GM08714 (cell line): ENCODE results near the gene IQSEC1.

Source experiments
- H3K4me3 ChIP-seq: fragments of 200-500 bp; sonication (Bioruptor generic); 2 replicates; pipeline ENCODE4 v1.5.1; 2014; ENCODE audit warnings: mild to moderate bottlenecking, low read length, inconsistent platforms
- ZNF274 ChIP-seq: IDR thresholded peaks from 2 replicates; pipeline ENCODE4 v1.6.1; 2012; ENCODE audit warnings: mild to moderate bottlenecking, low read depth, low read length

IQSEC1 gene

DNA sequence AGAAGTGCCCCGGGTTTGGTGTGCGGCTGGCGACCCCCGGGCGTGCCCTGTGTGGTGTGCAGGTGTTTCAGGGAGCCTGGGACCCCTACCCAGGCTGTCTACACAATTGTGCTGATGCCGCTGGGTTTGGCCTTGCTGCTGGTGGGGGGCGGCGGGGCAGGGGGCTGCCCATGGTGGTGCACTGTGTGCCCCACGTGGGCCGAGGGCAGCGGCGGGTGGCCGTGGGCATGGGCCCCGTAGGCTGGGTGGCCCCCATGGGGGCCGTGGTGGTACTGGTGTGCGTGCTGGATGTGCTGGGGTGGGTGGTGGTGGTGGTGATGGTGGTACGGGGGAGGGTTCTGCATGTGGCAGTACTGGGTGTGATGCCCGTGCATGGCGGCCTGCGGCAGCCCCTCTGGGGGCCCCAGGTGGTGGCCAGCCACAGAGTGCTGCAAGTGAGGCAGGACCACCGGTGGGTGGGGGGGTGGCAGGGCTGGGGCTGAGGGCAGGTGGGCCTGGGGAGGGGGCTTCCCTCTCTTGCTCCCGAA is 172.3 kb downstream of the IQSEC1 start:
- H3K4me3 ChIP-seq, result no peak overlapping the region
- no peak for TF ChIP-seq ZNF274

DNA sequence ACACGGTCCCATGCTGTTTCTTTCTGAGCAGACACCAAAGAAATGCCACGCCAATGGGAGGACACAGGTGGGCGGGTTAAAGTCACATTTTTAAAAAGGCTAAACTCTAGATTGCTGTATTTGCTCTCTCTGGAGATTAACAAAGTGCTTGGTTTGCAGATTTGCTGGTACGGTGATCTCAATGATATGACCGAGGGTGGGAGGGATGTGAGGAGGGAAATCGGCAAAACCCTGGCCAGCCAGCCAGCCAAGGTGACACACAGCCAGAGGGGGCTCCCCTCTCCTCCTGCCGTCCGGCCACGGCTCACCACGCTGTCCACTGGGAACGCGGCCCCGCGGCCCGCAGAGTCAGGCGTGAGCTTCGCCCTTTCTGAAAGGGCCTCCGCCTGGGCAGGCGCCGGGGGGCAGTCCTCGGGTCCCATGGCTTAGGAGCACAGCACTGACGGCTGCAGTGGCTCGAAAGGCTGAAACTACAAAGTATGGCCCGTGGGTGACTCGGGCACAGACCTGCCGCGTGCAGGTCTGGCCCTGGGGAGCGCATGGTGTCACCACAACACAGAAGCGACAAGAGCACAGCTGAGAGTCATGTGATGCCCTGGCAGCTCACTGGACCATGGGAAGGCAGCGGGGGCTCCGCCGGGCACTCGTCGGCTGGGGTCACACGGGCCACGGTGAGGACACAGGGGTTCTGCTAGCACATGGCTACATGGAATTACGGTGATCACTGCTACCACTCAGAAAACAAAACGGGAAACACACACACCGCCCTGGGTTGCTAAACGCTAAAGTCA is 174.1 kb downstream of the IQSEC1 start:
- no peak for TF ChIP-seq ZNF274
- no peak overlapping the region for H3K4me3 ChIP-seq

DNA sequence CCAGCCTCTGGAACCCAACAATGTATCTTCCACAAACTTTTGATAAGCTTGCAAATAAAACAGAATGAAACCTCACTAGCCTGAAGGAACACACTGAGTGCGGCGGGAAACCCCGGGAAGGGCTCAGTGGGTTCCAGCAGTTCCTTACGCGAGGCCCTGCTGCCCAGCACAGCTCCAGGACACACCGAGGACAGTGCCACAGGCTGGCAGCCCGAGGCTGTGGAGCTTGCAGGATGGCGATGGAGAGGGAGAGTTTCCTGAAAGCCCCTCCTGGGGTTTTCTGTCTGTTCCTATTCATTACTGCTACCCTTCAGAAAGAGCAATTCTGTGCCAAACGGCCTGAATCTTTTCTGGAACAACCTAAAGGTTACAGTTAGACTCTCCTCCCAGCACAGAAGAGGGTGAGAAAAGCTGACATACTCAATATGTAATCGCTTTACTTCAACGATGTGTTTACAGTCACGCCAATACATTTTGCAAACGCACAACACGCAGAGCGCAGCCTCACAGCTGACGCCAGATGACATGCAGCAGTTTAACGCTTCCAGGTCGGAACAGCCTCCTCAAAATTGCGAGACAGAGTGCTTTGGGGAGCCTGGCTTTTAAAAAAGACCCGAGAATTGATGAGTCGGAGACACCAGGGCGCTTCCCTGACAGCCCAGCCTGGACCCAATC is 174.8 kb downstream of the IQSEC1 start:
- H3K4me3 ChIP-seq, result no peak overlapping the region
- TF ChIP-seq ZNF274, result no peak

DNA sequence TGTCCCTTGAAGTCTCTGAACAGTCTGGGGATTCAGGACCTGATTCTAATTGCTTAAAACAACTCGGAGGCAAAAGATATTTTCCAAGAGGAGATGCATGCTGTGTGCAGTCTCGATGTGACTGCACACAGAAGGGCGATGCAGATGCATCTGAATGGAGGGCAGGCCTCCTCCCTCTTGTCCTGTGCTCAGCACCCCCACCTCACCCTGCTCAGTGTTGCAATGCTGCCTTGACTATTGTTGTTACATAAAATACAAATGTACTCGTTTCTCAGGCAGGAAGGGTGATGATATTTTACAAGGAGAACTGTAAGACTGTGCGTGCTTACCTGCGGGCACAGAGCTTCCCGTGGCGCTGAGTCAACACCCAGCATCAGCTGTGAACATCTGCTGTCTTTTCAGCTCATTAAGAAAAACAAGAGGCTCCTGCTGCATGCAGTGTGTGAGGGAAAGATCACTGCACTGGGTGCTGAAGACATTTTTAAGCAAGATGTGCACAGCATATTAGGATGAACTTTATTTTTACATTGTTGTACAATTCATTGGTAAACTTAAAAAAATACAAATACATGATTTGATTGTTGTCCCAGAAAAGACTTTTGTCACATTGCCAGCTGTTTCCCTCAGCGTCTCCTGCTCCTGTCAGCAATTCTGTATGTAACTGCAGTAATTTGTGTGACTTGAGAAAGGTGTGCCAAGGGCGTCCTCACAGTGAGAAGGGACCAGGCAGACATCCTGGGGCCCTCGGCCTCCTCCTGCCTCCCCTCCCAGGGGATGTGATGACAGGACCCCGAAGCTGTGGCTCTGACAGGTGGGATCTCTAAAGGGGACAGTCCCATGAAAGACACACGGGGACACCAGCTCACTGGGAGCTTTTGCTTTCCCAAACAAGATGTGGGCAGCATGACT is 175.6 kb downstream of the IQSEC1 start:
- no peak overlapping the region for H3K4me3 ChIP-seq
- no peak for TF ChIP-seq ZNF274

DNA sequence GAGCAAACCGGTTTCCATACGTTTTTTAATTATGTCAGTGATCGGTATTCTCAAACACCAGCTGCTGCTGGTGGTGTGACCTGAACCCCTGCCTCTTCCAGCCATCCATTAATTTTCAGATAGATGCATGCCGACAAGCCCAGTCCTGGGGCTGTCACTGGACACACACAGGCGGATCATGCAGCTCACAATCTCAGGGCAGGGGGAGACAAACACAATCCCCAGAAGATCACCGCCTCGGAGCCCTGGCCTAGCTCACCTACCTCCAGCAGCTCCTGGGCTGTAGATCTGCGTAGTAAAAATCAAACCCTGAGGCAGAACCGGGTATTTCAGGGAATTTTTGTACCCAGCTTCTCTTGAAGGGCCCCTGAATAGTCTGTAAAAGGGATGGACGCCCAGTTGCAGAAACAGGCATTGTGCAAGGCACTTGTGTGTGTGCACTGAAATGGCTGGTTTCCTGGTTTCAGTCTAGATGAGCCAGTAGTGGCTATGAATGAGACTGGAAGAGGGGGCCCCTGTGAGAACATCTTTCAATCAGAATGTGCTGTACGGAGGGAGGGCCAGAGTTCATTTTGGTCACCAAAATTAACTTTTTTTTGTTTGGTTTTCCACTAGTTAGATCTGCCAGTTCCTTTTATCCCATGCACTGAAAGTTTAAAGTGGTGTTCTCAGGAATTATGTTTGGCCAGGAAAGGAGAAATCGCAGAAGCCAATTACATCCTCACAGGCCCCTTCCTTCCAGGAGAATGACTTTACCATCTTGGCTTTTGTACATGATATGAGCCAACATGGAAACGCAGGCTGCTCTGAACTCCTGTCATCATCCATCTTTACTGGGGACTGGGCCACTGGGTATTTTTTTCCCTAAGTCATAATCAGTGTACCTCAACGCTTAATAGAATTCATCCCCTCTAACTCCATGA is 176.9 kb downstream of the IQSEC1 start:
- no peak overlapping the region for H3K4me3 ChIP-seq
- TF ChIP-seq ZNF274, result no peak

DNA sequence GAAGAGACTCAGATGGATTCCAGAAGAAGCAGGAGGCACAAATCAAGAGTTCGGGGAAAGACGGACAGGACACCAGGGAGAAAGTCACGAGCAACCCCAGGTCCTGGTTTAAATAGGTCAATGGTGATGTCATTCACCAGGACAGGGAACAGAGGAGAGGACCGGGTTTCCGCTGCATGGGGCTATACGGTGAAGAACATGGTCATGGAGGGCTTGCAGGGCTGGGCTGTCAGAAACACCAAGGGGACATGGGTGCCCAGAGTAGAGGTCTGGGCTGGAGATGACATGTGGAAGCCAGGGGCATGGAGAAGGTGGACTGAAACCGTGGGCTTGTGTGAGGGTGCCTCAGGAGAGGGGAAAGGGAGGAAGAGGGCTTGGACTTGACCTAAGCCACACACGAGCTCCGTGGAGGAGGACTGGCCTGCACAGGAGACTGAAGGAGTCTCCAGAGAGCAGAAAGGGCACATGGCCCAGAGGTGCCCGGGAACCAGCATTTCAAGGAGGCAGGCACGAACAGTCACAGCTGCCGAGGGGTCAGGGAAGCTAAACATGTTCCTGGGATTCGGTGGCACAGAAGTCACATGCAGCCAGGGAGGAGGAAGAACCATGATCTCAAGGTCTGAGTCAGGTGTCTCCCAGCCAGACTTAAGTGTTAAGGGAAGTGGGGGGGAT is 177.7 kb downstream of the IQSEC1 start:
- H3K4me3 ChIP-seq, result no peak overlapping the region
- no peak for TF ChIP-seq ZNF274

DNA sequence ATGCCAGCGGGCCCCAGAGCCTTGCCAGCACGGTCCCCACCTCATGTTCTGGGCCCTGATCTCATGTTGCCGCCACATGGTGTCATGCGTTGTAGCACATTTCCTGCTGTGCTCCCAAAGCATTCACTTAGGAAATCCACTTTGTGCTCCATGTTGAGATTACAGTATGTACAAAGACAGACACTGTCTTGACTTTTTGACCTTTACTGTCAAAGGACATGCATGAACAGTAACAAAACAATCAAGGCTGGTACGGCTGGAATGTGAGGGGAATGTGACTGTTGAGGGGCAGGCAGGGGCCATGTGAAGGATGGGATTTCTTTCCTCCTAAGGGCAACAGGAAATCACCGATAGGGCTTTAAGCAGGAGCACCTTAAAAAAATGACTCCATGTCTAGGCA is 178.6 kb downstream of the IQSEC1 start:
- H3K4me3 ChIP-seq, result no peak overlapping the region
- no peak for TF ChIP-seq ZNF274

DNA sequence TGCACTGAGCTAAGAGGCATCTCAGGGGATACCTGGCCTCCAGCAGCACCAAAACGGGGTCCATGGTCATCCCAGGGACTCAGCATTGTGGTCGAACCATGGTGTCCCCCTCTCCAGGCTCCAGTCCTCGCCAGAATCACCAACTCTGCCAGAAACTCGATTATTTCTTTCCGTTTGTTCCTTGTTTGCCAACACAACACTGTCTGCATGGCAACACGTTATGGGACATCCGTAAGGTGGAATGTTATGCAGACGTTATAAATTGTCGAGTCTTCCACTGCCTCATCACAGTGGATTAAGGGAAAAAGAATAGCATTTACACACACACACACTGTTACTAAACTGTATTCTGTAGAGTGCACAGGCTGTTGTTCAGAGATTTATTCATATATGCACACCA is 179.4 kb downstream of the IQSEC1 start:
- H3K4me3 ChIP-seq, result no peak overlapping the region
- TF ChIP-seq ZNF274, result no peak

DNA sequence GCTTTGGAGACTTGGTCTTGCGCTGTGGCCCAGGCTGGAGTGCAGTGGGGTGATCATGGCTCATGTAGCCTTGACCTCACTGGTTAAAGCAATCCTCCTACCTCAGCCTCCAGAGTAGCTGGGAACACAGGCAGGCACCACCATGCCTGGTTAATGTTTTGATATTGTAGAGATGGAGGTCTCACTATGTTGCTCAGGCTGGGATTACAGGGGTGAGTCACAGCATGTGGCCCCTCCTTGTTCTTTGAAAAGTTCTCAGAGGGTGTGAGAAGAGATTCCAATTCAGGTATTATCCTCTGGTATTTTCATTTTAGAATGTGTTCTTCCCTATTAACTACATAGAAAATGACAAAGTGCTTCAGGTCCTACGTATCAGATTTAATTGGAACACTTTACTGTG is 180.0 kb downstream of the IQSEC1 start:
- H3K4me3 ChIP-seq, result no peak overlapping the region
- TF ChIP-seq ZNF274, result no peak

DNA sequence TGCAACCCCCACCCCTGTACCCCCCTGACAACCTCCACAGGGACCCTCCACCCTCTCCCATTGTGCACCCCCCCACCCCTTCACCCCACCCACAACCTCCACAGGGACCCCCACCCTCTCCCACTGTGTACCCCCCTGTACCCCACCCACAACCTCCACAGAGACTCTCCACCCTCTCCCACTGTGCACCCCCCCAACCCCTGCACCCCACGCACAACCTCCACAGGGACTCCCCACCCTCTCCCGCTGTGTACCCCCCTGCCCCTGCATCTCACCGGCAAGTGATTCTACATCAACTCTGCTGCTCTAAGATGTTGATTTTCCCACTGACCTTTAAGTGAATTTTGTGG is 180.4 kb downstream of the IQSEC1 start:
- H3K4me3 ChIP-seq, result no peak overlapping the region
- no peak for TF ChIP-seq ZNF274

DNA sequence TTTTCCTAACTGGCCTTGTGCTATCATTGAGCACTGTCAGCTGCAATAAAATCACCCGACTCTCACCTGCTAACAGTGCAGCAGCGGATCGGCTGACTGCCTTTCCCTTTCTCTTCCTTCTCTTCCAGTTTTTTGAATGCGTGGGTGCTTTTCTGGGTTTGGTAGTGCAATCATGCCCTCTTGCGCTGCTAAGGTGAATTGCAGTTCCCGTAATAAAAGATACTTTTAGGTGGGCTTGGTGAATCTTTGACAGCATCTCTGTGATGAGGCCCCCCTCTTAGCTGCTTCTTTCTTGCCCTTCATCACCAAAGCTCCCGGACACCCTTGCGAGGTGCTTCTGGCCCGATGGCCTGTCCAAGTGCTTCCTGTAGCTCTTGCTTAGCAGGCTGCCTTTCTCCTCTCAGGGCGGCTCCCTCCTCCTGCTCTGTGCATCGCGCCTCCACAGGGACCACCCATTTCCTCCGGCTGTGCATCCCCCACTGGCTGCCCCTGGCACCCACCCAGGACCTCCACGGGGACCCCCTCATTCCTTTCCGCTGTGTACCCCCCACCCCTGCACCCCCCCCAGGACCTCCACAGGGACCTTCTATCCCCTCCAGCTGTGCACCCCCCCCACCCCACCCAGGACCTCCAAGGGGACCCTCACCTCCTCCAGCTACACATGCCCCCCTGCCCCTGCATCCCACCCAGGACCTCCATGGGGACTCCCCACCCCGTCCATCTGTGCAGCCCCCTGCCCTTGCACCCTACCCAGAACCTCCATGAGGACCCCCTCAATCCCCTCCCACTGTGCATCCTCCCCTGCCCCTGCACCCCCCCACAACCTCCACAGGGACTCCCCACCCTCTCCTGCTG is 181.0 kb downstream of the IQSEC1 start:
- H3K4me3 ChIP-seq, result no peak overlapping the region
- TF ChIP-seq ZNF274, result no peak

DNA sequence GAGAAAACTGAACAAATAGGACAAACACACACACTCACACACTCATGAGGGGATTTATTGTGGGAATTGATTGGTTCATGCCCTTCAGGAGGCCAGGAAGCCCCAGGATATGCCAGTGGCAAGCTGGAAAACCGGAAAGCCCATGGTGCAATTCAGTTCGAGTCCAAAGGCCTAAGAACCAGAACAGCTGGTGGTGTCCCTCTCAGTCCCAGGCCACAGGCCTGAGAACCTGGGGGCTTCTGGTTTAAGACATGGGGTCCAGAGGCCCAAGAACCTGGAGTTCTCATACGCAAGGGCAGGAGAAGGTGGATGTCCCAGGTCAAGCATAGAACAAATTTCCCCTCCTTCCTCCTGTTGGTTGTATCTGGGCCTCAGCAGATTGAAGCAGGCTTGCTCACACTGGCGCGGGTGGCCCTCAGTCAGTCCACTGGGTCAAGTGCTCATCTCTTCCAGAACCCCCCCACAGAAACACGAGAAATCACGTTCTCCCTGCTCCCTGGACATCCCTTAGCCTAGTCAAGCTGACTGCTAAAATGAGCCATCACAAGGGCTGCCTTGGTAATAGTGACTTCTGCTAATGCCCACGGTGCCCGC is 181.7 kb downstream of the IQSEC1 start:
- no peak overlapping the region for H3K4me3 ChIP-seq
- TF ChIP-seq ZNF274, result no peak
